Stimulated activated CD8-positive, alpha-beta memory T cell treated with anti-CD3 and anti-CD28 coated beads, Interleukin-7, amount 100 ng/mL, for 48 hours (primary cell): ENCODE data around the gene SNX5.

Experiments used
- DNase-seq, 2 donors: peaks; one replicate each; pipeline ENCODE4 v3.0.0-alpha.2; 2020; ENCODE audit warnings: low read depth in 1 of 2; ENCODE audit errors: extremely low read depth in 1 of 2

Gene SNX5

GRCh38 chr20:17993546-17993945 lies 25.0 kb upstream of the SNX5 start:
- DNase-seq = no peak

DNA sequence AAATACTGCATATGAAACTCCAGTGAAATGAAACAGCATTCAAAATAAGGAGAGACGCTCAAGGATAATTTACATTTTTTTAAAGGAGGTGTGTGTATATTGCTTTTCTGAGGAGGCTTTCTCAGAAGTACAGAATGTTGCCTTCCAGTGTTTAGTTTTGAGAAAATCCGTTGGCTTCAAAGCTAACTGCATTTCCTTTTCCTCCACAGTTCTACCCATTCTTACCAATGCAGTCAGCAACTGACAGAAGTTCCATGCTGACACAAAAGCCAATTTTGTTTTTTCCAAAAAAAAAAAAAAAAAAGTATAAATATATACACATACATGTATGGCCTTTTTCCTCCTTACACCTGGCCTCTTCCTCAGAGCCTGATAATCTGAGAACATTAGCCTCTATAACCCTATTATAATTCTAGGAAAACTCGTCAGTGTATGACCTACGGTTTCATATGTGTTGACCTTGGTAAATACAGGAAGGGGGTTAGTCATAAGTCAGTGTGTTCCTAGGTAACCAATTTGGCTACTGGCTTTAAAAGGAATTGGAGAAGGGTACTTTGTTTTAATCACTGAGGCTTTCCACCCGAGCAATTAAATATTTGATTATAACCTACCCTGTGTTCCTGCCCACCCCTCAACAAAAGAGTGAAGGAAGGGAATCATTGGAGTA lies 24.4 kb upstream of the SNX5 start:
- DNase-seq = no peak

- DNase-seq = peak; percentile 25 to 66
Observed at GRCh38 chr20:17992224-17992637, 23.6 kb upstream of the SNX5 start.

- no peak for DNase-seq
Observed at GRCh38 chr20:17990278-17990972, 21.8 kb upstream of the SNX5 start.

DNA sequence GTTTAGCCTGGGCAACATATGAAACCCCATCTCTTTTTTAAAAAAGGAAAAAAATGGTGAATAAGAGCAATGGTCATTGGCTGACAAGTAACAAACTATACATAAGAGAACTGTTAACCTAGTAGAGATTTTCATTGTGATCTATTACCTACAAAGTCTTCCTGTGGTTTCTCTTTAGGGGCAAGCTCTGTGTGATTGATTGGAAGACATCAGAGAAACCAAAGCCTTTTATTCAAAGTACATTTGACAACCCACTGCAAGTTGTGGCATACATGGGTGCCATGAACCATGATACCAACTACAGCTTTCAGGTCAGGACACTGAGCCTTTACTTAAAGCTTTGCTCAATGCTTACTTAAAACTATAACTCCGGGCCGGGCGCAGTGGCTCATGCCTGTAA lies 19.4 kb upstream of the SNX5 start:
- DNase-seq = no peak

GRCh38 chr20:17985388-17986018 lies 16.9 kb upstream of the SNX5 start:
- no peak for DNase-seq

DNA sequence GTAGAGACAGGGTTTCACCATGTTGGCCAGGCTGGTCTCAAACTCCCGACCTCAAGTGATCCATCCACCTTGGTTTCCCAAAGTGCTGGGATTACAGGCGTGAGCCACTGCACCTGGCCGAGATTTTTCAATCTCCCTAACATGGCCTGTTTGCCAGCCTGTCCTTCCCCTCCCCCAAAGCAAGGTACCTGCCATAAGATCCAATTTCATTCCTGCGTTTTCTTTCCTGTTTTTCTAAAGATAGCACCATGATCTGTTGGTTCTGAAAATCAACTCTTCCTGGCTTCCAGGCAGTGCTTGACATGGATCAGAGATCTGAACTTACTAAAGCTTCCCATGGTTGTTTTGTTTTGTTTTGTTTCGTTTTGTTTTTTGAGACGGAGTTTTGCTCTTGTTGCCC lies 7.7 kb upstream of the SNX5 start:
- DNase-seq = no peak

- no peak for DNase-seq
Observed at GRCh38 chr20:17972121-17972520, 3.5 kb upstream of the SNX5 start.

- no peak for DNase-seq
Observed at GRCh38 chr20:17971300-17972013, 2.9 kb upstream of the SNX5 start.

- DNase-seq = no peak
Observed at GRCh38 chr20:17969884-17970409, 1.4 kb upstream of the SNX5 start.

- DNase-seq = no peak
Observed at GRCh38 chr20:17969278-17969883, 787 bp upstream of the SNX5 start.

- no peak for DNase-seq
Observed at GRCh38 chr20:17967521-17968365, 851 bp downstream of the SNX5 start.

DNA sequence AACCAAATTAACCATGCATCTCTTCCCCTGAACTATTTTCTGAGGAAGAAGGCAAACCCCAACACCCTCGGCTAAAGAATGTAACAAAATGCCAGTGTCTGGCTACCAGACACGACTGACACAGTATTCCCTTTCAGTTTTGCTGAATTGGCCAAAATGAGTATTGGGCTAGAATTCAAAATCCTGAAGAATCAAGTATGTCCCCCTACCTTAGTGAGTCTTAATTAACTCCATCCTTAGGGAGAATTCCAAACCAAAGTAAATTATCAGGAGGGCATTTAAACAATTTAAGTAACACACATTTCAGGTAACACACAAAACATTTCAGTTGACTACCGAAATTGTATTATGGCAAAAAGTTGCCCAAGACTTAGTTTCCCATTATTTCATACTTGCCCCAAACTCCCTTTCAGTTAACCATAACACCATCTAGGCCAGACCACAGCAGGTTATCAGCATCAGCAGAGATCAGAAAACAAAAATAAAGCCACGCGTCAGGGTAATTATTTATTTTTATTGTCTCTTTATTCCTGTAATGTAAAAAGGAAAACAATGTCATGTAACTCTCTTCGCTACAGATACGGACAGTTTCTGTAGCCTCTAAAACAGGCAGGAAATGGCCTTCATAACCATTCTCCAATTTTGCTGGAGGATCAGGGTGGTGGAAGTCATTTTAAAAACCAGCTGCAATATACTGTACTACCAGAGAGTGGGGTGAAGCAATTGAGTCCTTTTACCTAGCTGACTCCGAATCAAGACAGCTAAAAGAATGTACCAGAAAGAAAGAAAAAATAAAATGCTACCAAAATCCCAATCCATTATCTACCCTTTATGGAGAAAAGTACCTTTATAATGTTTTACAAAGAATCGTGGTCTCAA lies 1.9 kb downstream of the SNX5 start:
- DNase-seq = no peak

GRCh38 chr20:17965042-17965697 lies 3.4 kb downstream of the SNX5 start:
- no peak for DNase-seq

DNA sequence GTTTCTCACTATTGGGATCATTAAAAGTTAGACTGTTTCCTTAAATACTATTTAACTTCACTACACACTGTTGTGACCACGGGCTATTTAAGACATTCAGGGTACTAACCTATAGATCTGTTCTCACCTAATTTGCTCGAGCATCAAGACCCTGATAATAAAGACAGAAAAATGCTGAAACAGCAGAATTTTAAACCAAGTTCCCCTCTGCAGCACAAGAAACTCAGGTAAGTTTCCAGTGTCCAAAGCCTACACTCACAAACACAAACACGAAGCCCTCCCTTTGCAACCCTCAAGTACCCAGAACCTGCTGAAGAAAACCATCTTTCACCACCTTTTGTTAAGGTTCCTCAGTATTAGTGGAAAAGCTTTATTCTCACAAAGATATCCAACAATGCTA lies 4.0 kb downstream of the SNX5 start:
- no peak for DNase-seq

DNA sequence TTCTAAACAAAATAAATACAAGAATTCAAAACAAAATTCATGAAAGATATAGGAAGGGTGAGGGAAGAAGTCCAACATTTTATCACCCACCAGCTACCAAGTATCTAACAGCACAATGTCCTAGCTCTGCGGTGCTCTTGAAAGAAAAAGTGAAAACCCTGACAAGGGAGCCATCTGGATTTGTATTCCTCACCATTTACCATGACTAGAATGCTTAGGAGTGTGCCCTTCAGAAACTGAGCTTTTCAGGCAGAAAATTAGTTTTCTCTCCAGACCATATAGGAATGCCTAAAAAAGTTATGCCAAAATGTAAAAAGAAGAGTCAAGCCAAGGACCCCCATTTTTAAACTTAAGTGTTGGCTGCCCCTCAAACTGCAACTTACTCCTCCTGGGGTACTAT lies 4.5 kb downstream of the SNX5 start:
- no peak for DNase-seq

GRCh38 chr20:17963114-17963897 lies 5.3 kb downstream of the SNX5 start:
- DNase-seq = no peak

DNA sequence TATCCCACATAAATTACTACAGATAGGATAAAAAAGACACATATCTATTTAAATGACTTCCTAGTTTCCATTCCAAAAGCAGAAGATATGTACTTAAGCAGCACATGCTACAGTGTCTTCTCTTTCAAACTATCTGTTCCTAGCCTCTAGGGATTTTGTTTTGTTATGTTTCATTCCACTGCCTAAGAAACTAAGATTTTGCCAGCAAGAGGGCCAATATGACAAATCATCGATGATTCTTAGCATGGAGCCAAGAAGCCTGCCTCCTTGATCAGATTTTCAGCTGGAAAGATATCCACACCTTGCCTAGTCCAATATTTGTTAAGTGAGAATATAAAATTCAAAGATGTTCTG lies 7.0 kb downstream of the SNX5 start:
- DNase-seq = no peak
